Pons (tissue), 1 donor: Measurements from ENCODE around the gene PIGH.
"Not testable (repeated sequence)": the region's sequence is repeated elsewhere in the genome, so short reads cannot be mapped to it uniquely, and the experiment has no call there.

Experiments
- DNase-seq: peaks from one replicate; pipeline ENCODE4 v3.0.0-alpha.2; 2016; ENCODE audit warnings: low spot score

Gene PIGH, protein sequence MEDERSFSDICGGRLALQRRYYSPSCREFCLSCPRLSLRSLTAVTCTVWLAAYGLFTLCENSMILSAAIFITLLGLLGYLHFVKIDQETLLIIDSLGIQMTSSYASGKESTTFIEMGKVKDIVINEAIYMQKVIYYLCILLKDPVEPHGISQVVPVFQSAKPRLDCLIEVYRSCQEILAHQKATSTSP

DNA sequence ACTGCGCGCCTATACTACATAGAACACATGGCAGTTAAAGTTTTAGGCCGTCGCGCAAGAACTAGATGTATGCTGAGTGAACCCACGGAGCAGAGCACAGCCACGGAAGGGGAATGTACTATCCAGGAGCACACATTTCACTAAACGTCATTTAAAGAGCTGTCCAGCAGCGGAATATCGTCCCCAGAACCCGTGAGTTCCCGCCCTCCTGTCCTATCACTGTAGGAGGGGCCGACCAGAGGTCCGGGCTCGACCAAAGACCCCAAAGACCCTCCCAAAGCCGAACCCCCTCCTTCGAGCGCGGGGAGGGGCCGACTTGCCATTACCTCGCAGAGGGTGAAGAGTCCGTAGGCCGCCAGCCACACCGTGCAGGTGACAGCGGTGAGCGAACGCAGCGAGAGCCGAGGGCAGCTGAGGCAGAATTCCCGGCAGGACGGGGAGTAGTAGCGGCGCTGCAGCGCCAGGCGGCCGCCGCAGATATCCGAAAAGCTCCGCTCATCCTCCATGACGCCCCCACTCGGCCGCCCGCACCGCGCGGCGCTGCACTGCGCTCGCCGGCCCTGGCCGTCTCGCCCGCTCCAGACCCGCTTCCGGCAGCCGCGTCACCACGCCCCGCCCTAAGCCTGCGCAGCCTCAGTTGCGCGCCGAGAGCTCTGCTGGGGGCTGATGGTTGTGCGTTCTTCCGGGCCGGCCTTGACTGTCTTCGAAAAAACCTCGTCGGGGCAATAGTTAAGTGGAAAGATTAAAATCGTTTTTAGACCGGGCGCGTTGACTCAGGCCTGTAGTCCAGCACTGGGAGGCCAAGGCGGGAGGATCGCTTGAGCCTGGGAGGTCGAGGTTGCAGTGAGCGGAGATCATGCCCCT is at the start of gene PIGH:
Gene PIGH, minus strand, starts transcription at position 571 of the 864 bp plus-strand sequence. Its CDS starts 65 bp downstream, at position 506.
- DNase-seq: peak; percentile 84

DNA sequence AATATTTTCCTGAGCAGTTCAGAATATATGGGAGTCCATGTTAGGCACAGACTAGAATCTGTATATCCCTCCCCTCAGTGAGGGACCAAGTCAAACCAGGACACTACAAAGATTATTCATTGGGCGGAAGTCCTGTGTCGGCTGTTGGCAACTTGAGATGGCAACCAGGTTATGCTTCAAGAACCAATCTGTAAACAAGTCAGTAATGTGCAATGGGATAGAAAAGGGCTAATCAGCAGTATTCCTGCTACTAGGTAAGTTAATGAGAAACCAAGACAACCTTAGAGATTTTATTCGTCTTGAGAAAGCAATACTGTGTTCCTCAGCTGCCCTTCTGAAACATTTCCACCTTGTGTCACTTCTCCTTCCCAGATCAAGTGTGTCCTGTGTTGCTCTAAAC is 46.1 kb upstream of the PIGH start:
- DNase-seq: no peak

DNA sequence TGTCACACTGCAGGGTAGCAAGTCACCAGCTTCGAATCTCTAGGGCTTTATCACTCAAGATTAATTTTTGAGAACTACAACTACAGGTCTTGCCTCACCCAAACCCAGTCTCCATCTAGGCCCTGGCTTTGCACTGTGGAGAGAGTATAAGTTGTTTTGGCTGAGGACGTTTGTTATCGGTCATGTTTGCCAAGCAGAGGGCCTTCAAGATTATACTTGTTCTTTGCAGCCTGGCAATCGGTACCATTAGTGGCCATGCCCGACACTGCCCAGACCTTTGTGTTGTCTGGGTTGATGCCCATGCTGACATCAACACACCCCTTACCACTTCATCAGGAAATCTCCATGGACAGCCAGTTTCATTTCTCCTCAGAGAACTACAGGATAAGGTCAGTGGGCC is 45.3 kb upstream of the PIGH start:
- no peak for DNase-seq

DNA sequence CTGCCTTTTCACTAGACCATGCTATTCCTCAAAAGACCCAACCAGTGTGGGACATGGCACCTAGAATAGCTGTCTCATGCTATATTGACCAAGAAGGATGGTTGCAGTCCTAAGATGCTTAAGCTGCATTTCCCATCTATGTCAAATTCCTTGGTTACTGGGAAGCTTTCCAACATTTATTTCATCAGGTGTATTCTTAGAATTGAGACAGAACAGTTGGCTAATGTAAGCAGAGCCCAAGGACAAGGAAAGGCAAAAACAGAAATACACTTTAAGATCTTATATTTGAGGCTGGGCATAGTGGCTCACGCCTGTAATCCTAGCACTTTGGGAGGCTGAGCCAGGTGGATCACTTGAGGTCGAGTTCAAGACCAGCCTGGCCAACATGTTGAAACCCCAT is 44.4 kb upstream of the PIGH start:
- DNase-seq: no peak

DNA sequence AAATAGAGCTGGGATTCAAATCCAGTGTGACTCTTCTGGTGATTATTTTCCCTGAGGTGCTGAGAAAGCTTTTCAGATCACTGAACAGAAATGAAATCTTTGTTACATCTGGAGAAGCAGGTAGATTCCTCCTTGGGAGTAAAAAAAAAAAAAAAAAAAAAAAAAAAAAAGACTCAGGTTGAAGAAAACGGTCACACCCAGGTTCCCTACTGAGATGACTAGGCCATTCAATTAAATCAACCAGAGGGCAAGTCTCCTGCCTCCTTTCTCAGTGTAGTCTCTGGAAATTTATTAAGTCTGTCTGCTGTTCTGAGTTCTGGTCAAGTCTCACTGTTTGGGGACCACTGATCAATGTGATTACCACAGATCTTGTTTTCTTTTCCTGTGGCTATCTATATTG is 43.6 kb upstream of the PIGH start:
- no peak for DNase-seq

DNA sequence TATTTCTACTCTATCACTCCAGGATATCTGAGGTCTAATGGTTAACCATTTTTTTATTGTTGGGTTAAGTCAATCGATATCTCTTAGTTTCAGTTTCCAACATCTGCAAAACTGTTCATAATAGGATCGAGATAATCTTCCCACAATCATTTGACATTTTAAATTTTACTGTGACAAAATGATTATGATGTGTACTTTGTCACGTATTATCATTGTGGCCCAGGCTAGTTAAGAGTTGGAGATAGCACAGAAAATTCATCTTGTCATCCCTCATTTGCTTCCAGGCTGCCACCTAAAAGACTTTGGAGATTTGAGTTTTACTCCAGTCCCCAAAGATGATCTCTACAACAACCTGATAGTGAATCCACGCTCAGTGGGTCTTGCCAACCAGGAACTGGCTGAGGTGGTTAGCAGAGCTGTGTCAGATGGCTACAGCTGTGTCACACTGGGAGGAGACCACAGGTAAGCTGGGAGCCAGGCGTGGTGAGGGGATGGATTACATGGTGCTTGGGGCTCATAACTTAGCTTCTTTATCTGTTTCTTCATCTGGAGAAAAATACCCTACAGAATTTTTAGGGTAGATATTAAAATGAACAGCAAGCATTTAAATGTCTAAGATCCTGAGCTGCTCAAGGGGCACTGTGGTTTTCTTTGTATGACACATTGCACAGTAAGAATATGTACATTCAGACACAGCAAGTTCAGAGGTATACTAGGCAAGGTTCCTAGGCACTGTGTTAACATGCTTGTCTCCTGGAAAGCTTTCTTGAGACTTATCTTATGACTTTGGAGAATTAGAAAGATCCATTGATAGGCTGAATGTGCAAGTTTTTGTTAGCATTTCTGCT is 42.1 kb upstream of the PIGH start:
- DNase-seq: no peak

DNA sequence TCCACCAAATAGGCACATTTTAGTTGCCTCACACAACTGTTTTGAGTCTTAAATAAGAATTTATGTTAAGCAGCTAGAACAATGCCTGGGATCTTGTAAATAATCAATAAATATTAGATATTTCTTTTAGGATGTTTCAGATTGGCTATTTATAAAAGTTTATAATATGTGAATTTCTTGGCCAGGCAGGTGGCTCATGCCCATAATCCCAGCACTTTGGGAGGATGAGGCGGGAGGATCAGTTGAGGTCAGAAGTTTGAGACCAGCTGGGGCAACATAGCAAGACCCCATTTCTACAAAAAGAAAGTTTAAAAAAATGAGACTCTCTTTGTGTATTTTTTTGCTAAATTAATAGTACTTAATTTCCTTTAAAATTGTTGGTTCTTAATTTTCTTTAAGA is 41.4 kb upstream of the PIGH start:
- no peak for DNase-seq

DNA sequence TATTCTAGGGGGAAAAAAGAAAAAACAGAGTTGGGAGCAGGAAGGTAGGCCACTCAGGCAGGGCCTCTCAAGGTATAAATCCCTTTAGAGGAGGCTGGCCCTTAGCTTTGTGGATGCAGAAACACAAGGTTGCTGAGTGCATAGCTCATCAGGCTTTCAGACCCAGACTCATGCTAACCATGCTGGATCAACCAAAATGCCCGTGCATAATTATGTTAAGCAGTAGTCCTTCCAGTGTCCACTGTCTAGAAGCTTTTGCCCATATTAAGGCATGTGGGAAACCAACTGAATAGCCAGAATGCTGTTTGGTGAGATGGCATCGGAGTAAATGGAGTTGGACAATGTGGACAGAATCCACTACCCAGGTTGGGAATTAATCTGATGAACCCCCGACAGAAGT is 38.6 kb upstream of the PIGH start:
- no peak for DNase-seq

DNA sequence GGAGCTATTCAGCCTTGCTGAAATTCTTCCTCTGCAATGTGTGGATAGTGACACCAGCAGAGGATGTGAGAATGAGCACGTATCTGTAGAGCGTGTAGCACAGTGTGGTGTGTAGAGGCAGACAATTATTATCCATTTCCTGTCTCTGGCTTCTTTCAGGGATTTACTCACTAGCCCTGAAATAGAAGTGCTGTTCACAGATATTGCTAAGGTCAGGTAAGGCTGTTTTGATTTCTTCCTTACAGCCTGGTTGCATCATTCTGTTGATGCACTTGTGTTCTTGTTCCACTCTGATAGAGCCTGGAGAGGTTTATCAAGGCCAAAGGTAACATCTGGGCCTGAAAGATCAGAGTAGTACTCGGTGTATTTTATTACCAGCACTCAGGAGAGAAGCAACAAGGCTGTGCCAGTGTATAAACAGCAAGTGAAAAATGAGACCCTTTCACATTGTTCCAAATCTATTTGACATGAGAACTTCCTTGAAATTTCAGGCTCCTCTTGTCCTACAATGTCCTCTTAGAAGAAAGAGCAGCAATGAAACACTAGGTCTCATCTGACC is 36.4 kb upstream of the PIGH start:
- DNase-seq: no peak

DNA sequence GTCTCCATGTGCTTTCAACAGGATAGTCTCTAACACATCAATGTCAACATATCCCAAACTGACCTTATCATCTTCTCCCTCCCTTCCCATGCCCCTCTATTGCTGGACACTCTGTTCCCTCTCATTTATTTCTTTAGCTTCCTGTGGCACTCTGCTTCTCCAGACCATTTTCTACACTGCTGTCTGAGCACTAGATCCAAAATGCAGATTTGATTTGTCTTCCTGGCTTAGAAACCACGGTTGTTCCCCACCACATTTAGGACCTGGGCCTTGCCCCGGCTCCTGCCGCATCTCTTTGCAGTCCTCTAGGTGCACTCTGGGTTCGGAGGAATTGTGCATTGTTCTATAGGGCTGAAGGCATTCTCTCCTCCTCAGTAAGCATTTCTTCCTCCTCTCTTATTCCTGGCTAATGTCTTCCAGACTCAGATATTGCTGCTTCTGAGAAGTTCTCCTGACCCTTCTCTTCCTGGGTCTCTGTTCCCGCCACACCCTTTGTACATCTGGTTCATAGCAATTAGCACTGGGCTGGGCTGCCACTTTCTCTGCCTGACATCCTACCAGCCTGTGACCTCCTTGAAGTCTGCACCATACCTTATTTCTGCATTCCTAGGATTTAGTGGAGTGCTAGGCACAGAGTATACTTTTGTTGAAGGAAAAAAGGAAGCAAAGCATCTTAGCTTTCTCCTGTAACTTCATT is 33.5 kb upstream of the PIGH start:
- DNase-seq: no peak

DNA sequence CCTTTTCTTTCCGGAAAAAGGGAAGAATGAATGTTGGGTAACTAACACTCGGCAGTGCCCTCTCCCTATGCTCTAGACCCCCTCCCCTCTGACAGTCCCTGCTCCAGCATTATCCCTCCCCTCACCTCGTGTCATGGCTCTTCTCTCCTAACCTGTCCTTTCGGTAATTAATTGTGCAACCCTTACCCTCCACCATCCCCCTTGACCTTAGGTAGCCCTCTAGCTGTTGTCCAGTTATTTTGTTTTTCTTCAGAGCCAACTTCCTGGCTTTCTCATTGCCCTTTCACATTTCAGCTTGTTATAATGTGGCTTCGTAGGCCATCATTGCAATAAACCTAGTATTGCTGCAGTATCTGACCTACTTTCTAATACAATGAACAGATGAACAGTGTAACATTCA is 30.9 kb upstream of the PIGH start:
- DNase-seq: no peak

DNA sequence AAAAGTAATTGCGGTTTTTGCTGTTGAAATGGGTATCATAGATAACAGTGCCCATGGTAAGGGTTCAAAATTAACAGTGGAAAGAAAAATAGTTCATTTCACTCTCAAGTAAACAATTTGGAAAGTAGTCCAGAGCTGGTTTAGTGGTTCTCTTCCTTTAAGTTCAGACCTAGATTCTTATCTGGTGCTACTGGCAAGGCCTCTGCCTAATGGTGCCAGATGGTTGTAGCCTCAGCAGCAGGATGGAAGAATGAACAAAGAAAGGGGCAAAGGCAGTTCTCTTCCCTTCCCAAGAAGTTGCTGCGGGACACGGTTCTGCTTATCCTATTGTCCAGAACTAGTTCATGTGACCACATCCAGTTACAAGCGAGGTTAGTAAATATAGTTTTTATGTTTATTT is 30.1 kb upstream of the PIGH start:
- DNase-seq: no peak

DNA sequence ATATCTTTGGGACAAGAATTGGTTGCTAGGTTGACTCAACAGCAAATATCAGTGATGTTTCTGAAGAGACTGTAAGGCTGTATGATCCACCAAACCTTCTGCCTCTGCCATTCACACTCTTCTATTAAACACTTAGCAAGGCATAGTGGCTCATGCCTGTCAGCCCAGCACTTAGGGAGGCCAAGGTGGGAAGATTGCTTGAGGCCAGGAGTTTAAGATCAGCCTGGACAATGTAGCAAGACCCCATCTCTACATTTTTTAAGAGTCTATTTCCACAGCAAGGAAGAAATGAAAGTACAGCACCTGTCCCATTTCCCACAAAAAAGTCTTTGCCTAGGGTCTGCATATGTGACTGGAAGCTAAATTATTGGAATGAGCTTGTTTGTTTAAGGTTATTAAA is 27.5 kb upstream of the PIGH start:
- no peak for DNase-seq

DNA sequence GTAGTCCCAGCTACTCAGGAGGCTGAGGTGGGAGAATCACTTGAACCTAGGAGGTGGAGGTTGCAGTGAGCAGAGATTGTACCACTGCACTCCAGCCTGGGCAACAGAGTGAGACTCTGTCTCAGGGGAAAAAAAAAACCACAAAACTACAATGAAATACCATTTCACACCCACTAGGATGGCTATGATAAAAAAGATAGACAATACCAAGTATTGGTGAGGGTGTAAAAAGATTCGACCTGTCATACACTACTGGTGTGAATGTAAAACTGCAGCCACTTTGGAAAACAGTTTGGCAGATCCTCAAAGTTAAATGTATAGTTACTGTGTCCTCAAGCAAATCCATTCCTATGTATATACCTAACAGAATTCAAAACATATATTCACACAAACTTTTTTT is 26.1 kb upstream of the PIGH start:
- not testable (repeated sequence) for DNase-seq

DNA sequence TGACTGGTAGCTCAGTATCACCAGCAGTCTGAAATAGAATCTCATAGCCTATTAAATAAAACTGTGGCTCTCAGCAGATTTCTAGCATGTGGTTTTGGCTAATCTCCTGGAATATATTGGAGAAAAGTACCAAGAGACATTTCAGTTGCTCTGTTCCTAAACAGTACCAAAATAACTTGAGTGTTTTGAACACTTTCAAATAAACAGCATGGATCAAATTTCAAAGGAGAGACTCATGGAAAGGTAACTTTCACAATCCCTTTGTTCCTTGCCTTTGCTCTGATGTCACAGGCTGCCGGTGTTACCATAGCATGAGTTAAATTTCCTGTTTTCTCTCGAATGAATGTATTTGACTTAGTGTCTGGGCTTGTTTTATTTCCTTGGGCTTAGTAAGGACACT is 23.0 kb upstream of the PIGH start:
- DNase-seq: no peak

DNA sequence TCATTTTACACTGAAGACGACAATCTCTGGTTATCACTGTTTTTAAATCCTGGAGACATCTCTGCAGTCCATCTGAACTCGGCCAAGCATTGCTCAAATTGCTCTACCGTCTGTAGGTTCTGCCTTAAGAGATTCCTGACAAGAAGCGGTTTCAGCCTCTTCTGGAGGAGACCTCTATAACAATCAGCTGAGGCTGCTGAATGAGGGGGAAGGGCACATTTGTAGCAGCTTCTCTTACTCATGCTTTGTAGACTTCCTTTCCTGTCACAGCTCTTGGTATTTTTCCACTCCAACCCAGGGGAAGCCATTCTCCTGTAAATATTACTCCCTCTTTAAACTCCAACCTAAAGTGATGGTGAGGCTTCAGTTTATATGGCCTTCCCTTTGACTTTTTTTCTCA is 22.6 kb upstream of the PIGH start:
- peak; percentile 64 for DNase-seq

DNA sequence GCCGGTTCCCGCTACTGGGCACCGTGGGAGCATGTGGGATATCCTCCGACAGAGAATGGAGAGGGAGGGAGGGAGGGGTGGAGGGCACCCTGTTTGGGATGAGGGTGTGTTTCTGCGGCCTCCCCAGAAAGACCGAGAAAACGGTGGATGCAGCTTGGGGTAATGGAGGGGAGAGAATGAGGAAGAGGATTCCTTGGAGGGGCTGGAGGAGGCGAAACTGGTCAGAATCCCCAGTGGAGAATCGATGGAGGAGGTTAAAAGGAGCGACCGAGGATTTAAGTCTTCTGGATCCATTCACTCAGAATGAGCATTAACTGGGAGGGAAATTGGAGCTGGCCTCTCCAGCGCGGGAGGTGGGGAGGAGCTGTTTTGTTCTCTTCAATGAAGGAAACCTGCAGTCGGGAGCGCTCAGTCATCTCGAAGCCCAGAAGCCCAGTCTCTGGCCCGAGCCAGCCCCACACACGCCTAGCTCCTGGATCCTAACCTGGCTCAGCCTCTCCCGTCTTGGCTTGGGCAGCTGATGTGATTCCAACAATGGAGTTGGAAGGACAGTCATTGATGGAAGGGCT is 20.2 kb upstream of the PIGH start:
- DNase-seq: peak; percentile 16

DNA sequence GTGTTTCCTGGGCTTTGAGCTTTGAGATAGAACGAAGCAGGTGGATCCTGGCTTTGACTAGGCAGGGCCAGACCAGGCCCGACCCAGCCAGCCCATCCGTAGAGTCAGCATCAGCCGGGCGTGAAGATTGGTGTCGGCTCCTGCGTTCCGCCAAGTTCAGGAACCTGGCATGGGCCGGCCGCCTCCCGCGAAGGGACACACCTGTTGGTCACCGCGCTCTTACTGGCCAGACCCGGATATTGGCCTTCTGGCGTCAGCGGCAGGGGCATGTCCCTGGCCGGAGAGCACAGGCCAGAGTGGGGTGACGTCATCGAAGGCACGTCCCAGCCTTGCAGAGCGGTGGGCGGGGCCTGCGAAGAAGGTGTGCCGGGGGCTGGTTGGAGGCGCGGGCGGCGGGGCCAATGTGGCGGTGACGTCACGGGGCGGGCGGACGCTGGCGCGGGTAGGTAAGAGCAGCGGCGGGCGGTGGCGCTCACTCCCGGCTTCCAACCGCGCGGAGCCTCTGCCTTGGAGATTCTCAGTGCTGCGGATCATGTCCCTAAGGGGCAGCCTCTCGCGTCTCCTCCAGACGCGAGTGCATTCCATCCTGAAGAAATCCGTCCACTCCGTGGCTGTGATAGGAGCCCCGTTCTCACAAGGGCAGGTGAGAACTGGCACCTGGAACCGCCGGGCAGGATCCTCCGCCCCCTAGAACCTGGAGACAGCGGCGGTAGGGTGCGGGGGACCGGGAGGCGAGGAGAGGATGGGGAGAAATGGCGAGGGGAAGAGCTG is 19.6 kb upstream of the PIGH start, which contains the start of gene ARG2:
Gene ARG2, plus strand, starts transcription at position 475 of the 771 bp plus-strand sequence. Its CDS starts 58 bp downstream, at position 533.
- peak; percentile 92 for DNase-seq

DNA sequence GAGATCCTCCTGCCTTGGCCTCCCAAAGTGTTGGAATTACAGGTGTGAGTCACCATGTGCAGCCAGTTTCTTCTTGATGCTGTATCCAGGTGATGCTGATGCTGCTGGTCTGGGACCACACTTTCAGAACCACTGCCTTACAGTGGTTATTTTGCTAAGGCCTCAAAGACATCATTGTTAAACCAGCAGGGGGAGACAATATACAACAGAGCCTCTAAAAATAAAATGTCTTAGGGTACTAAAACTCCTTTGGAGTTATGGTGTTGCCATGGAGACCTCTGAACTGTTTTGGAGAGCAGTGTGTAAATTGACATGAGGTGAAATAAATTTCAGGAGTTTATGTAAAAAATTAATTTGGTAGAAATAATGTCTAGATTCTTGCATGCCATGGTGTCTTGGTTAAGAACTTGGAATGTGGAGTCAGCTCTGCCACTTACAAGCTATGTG is 18.6 kb upstream of the PIGH start:
- peak; percentile 89 for DNase-seq

DNA sequence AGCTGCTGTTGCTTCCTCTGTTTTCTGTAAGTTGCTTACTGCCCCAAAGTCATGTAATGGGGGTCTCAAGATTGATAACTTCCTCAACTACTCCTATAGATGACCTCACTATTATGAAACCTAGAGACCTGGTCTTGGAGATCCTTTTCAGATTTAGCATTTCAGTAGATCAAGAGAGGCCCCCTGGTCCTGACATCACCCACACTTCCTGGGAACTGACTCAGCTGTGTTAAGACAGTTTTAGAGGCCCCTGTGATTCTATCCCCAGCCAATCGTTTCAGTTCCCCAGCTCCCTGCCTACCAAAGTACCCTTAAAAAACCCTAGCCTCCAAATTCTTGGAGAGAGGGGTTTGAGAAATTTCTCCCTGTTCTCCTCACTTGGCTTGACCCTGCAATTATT is 10.4 kb upstream of the PIGH start:
- no peak for DNase-seq
